Measurements from ENCODE around the gene TBX21. TPM values are rescaled to one million over a fixed set of nuclear protein-coding genes. Genes with fewer than 3 reads are reported as not detected.

TBX21 gene
- total and polyA plus RNA-seq, 9 of the 15 experiments (the other 6 are each of a cell fraction or from before 2014, with no cell fraction given): 0.07 TPM; not detected in 8

DNA sequence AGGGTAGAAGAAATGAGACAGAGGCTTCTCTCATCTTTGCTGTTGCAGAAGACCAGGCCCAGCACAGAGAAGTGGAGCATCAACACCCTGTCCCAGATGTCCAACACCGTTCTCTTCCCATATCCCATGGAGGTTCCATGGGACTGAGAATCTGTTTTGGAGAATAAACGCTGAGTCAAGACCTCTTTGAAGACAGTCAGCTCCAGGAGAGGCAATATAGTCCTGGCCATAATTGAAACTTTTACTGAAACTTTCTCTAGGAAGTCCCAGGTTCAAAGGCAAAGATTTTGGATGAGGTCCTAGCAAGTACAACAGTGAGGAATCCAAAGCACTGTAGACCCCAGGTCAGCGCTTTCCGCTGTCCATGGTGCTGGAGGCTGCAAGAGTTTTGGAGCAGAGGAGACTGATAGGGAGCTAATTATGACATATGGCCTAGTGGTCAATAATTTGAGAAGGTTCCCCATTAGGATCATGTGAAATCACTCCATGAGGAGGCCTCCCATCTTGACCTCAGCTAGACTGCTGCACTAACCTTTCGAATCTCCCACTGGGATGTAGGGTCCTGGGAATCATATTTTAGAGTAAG lies 52.6 kb downstream of the TBX21 start (continued):
- TF ChIP-seq, protein P1, sequence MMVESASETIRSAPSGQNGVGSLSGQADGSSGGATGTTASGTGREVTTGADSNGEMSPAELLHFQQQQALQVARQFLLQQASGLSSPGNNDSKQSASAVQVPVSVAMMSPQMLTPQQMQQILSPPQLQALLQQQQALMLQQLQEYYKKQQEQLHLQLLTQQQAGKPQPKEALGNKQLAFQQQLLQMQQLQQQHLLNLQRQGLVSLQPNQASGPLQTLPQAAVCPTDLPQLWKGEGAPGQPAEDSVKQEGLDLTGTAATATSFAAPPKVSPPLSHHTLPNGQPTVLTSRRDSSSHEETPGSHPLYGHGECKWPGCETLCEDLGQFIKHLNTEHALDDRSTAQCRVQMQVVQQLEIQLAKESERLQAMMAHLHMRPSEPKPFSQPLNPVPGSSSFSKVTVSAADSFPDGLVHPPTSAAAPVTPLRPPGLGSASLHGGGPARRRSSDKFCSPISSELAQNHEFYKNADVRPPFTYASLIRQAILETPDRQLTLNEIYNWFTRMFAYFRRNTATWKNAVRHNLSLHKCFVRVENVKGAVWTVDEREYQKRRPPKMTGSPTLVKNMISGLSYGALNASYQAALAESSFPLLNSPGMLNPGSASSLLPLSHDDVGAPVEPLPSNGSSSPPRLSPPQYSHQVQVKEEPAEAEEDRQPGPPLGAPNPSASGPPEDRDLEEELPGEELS (CRISPR knock-in tag; IDR thresholded peaks at IDR 0.05; ENCODE audit: borderline replicate concordance): peak; percentile 57; the same call in 1 of the 2 replicates
- TF ChIP-seq BDP1 (IDR thresholded peaks at IDR 0.05; ENCODE audit: insufficient read depth, insufficient read length): no peak
- TF ChIP-seq MTF1 (CRISPR knock-in tag; IDR thresholded peaks at IDR 0.05; ENCODE audit: borderline replicate concordance): no peak
- no peak for TF ChIP-seq PTTG1 (tag; IDR thresholded peaks at IDR 0.05; ENCODE audit: low read depth)
- TF ChIP-seq PRMT5 (CRISPR knock-in tag; IDR thresholded peaks at IDR 0.05): peak; percentile 92; the same call in 1 of the 2 replicates
- TF ChIP-seq SRSF1 (IDR thresholded peaks at IDR 0.05; ENCODE audit: low read depth, low read length): no peak
- TF ChIP-seq BRD9 (IDR thresholded peaks at IDR 0.05; ENCODE audit: low read depth, partially characterized antibody): no peak
- TF ChIP-seq, protein P2, sequence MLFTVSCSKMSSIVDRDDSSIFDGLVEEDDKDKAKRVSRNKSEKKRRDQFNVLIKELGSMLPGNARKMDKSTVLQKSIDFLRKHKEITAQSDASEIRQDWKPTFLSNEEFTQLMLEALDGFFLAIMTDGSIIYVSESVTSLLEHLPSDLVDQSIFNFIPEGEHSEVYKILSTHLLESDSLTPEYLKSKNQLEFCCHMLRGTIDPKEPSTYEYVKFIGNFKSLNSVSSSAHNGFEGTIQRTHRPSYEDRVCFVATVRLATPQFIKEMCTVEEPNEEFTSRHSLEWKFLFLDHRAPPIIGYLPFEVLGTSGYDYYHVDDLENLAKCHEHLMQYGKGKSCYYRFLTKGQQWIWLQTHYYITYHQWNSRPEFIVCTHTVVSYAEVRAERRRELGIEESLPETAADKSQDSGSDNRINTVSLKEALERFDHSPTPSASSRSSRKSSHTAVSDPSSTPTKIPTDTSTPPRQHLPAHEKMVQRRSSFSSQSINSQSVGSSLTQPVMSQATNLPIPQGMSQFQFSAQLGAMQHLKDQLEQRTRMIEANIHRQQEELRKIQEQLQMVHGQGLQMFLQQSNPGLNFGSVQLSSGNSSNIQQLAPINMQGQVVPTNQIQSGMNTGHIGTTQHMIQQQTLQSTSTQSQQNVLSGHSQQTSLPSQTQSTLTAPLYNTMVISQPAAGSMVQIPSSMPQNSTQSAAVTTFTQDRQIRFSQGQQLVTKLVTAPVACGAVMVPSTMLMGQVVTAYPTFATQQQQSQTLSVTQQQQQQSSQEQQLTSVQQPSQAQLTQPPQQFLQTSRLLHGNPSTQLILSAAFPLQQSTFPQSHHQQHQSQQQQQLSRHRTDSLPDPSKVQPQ (CRISPR knock-in tag; IDR thresholded peaks at IDR 0.05; ENCODE audit: borderline replicate concordance): no peak
- no peak for TF ChIP-seq SMARCB1 (IDR thresholded peaks at IDR 0.05; ENCODE audit: insufficient read length, low read depth)
- TF ChIP-seq HDAC1 (IDR thresholded peaks at IDR 0.05): no peak
- TF ChIP-seq, protein P3, sequence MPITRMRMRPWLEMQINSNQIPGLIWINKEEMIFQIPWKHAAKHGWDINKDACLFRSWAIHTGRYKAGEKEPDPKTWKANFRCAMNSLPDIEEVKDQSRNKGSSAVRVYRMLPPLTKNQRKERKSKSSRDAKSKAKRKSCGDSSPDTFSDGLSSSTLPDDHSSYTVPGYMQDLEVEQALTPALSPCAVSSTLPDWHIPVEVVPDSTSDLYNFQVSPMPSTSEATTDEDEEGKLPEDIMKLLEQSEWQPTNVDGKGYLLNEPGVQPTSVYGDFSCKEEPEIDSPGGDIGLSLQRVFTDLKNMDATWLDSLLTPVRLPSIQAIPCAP (CRISPR knock-in tag; IDR thresholded peaks at IDR 0.05; ENCODE audit: borderline replicate concordance): no peak
- TF ChIP-seq RBM34 (IDR thresholded peaks at IDR 0.05; ENCODE audit: borderline replicate concordance, insufficient read depth, low read length): no peak
- no peak for TF ChIP-seq ZBTB7A (IDR thresholded peaks at IDR 0.05; ENCODE audit: borderline replicate concordance, control insufficient read depth, low read depth, low read length)
- no peak for TF ChIP-seq ESRRB (CRISPR knock-in tag; IDR thresholded peaks at IDR 0.05; ENCODE audit: borderline replicate concordance)
- peak; percentile 32; the same call in 1 of the 2 replicates for TF ChIP-seq BACH1 (tag; IDR thresholded peaks at IDR 0.05)
- TF ChIP-seq, protein P4, sequence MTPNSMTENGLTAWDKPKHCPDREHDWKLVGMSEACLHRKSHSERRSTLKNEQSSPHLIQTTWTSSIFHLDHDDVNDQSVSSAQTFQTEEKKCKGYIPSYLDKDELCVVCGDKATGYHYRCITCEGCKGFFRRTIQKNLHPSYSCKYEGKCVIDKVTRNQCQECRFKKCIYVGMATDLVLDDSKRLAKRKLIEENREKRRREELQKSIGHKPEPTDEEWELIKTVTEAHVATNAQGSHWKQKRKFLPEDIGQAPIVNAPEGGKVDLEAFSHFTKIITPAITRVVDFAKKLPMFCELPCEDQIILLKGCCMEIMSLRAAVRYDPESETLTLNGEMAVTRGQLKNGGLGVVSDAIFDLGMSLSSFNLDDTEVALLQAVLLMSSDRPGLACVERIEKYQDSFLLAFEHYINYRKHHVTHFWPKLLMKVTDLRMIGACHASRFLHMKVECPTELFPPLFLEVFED (CRISPR knock-in tag; conservative IDR thresholded peaks at IDR 0.05): no peak
- TF ChIP-seq ZC3H8 (IDR thresholded peaks at IDR 0.05): no peak
- TF ChIP-seq CXXC5 (CRISPR knock-in tag; IDR thresholded peaks at IDR 0.05): peak; percentile 14; the same call in 1 of the 2 replicates
- TF ChIP-seq ZNF24 (IDR thresholded peaks at IDR 0.05): no peak

All from K562 (cell line).